ENCODE measurements around the gene ARHGAP23. TPM values are rescaled to one million over a fixed set of nuclear protein-coding genes. Genes with fewer than 3 reads are reported as not detected.
"Not testable (repeated sequence)": the region's sequence is repeated elsewhere in the genome, so short reads cannot be mapped to it uniquely, and the experiment has no call there.

ARHGAP23 gene
- total RNA-seq, 2 experiments from 2014 or later = 0.40 to 0.47 TPM

GRCh38 chr17:38510421-38511149 lies 82.3 kb downstream of the ARHGAP23 start:
- ChIA-PET CTCF (interaction anchor here (0.9 to 2.8 kb wide), 6 partner anchors 14 to 162 kb away, joined by 3 to 11 read pairs (median 4); no protein-coding TSS in a partner anchor), POLR2A (no interaction called here)
- Mint-ChIP-seq H3K36me3 (ENCODE audit: low read depth) (no peaks in the 10 kb centered on the region), H3K4me1 (ENCODE audit: low read depth) (peaks cover 10% of the 10 kb centered on the region), H3K27me3 (peaks cover 30% of the 10 kb centered on the region), H3K4me3 (peak overlapping the region; percentile 6), H3K9me3 (no peaks in the 10 kb centered on the region), H3K27ac (no peak overlapping the region)
- TF ChIP-seq CTCF (IDR thresholded peaks at IDR 0.05) = no peak
- ATAC-seq (peak; percentile 15), DNase-seq (no peak)
- intact Hi-C loops (cut with micrococcal nuclease) = no loop called here

DNA sequence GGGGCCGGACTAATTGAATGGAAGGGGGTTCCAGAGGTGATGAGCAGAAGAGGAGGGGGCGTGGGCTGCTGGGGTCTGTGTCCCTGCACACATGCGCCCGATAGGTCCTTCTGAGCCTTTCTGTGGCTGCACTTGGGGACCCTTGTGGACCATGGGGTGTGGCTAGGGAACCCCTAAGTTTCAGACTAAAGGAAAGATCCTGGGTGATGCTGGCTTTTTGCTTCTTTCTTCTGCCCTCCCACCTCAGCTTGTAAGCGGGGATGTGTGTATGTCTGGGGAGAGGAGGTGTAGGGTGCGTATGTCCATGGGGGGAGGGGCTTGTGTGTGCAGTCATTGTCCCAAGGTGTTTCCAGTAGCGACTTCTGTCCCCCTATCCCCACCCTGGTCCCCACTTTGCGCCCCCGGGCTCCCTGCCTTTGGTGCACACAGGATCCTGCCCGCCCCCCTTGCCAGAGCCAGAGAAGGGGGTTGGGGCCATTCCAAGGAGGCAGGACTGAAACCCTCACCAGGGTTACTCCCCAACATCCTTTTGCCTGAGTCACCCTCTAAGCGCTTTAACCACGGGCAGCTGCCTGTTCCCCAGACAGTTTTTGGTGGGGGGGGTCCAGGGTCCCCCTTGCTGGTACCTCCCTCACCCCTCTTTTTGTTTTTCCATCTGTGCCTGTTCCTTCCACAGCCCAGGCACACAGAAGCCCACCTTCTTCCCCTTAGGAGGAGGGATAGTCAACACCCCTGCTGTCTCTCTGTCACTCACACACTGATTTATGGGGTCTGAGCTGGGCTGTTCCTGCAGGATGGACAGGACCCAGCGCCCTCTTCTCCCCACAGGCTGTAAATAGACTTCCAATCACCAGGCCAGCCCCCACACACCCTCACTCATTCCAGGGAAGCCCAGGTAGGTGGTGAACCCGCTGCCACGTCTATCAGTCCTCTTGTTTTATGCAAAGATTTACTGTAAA lies 83.2 kb downstream of the ARHGAP23 start:
- intact Hi-C loops (cut with micrococcal nuclease) = no loop called here
- CTCF ChIA-PET = interaction anchor here (1.1 to 2.2 kb wide), 2 partner anchors 15 to 70 kb away, joined by 3 to 8 read pairs; no protein-coding TSS in a partner anchor

DNA sequence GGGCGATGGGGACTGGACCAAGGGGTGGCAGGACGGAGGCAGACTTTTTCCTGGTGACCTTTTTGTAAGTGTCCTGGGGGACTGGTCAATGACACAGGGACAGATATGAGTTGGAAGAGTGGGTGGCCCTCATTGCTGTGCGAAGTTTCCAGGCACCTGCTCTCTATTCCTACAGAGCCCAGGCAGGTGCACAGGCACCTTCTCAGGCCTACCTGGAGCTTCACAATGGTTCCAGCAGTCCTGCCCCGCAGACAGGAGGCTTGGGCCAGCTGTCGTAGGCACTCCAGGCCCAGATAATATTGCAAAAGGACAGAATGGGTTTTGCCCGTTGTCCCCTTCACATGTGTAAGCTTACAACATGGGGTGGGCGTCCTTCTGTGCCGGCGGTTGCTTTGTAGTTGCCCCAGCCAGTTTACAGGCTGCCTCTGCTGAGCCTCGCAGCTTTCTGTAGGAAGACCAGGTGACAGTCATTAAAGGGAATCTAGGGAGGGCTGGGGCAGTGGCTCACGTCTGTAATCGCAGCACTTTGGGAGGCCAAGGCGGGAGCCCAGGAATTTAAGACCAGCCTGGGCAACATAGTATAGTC lies 84.3 kb downstream of the ARHGAP23 start:
- intact Hi-C loops (cut with micrococcal nuclease) = no loop called here
- POLR2A ChIA-PET = no interaction called here
- no peak for TF ChIP-seq CTCF (IDR thresholded peaks at IDR 0.05)
- Mint-ChIP-seq H3K4me1 (ENCODE audit: low read depth) (peaks cover 10% of the 10 kb centered on the region), H3K4me3 (no peak overlapping the region), H3K36me3 (ENCODE audit: low read depth) (no peaks in the 10 kb centered on the region), H3K27ac (no peak overlapping the region), H3K27me3 (peaks cover 31% of the 10 kb centered on the region), H3K9me3 (no peaks in the 10 kb centered on the region)
- ATAC-seq (no peak), DNase-seq (no peak)
- CTCF ChIA-PET = interaction anchor here (1.3 kb wide), 1 partner anchor 89 kb away, joined by 4 read pairs; no protein-coding TSS in a partner anchor

More for the DNA sequence above, 83.2 kb downstream of the ARHGAP23 start:
- no peak for ATAC-seq
- Mint-ChIP-seq H3K27ac (no peak overlapping the region), H3K36me3 (ENCODE audit: low read depth) (no peaks in the 10 kb centered on the region), H3K4me3 (peak overlapping the region; percentile 6), H3K27me3 (peaks cover 30% of the 10 kb centered on the region), H3K4me1 (ENCODE audit: low read depth) (peaks cover 10% of the 10 kb centered on the region), H3K9me3 (no peaks in the 10 kb centered on the region)
- DNase-seq = no peak
- POLR2A ChIA-PET = no interaction called here
- no peak for TF ChIP-seq CTCF (IDR thresholded peaks at IDR 0.05)

DNA sequence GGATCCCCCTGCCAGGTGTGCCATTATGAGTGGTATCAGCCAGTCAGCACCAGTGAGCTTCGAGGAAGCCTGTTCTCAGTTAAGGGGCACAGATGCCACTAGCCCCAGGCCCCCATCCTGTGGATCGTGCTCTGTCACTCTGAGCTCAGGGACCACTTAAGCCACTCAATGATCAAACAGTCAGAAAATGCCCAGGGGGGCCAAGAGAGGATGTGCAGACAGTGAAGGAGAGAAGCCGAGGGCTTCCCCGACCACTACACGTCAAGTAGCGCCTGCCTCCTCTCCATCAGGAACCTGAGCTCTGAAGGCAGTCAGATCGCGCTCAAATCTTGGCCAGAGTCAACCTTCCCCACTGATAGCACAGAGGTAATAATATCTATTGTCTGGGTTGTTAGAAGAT lies 98.3 kb downstream of the ARHGAP23 start:
- H3K27ac Mint-ChIP-seq; DNase-seq; H3K4me1 Mint-ChIP-seq (ENCODE audit: low read depth); ATAC-seq; CTCF ChIA-PET; POLR2A ChIA-PET; H3K4me3 Mint-ChIP-seq; H3K36me3 Mint-ChIP-seq (ENCODE audit: low read depth); intact Hi-C loops (cut with micrococcal nuclease); H3K9me3 Mint-ChIP-seq: not testable (repeated sequence)
- peaks cover 19% of the 10 kb centered on the region for H3K27me3 Mint-ChIP-seq

- DNase-seq; intact Hi-C loops (cut with micrococcal nuclease); H3K4me1 Mint-ChIP-seq (ENCODE audit: low read depth); POLR2A ChIA-PET; H3K4me3 Mint-ChIP-seq; H3K36me3 Mint-ChIP-seq (ENCODE audit: low read depth); ATAC-seq; H3K27ac Mint-ChIP-seq; CTCF ChIA-PET; H3K9me3 Mint-ChIP-seq: not testable (repeated sequence)
- H3K27me3 Mint-ChIP-seq = peaks cover 16% of the 10 kb centered on the region
Observed at GRCh38 chr17:38528141-38528540, 99.9 kb downstream of the ARHGAP23 start.

DNA sequence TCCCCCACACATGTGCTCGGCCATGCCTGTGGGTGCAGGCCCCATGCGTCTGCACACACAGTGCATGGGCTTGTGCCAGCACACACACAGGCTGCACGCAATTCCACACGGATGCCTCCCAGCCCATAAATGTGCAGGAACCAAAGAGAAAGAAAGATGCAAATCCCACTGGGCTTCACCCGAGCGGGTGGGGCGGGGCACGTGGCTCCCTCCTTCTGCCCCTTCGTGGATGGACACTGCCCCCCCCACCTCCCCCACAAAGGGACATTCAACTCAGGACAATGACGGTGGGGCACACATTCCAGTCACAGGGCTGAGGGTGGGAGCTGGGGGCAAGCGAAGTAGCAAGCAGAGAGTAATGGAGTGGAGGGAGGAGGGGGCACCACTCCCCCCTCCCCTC lies 102.6 kb downstream of the ARHGAP23 start:
- intact Hi-C loops (cut with micrococcal nuclease); H3K4me1 Mint-ChIP-seq (ENCODE audit: low read depth); CTCF ChIA-PET; ATAC-seq; DNase-seq; H3K27ac Mint-ChIP-seq; POLR2A ChIA-PET; H3K9me3 Mint-ChIP-seq; H3K4me3 Mint-ChIP-seq; H3K36me3 Mint-ChIP-seq (ENCODE audit: low read depth): not testable (repeated sequence)
- peaks cover 22% of the 10 kb centered on the region for H3K27me3 Mint-ChIP-seq

DNA sequence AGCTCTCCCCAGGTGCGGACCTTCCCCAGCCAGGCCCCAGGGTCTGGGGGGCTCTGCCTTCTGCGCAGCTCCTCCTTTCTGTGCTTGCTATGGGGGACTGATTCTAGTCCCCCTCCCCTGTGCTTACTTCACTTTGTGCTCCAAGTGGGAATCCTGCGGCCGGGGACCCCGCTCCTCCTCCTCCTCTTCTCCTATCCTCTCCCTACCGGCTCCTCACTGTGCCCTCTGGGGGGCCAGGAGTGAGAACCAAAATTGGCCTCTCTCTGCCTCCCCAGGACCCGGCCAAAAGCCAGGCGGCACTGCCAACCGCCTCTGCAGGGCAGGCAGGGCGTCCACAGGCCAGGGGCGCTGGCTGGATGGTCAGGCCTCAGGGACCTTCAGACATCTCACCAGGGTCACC lies 103.5 kb downstream of the ARHGAP23 start:
- intact Hi-C loops (cut with micrococcal nuclease); CTCF ChIA-PET; POLR2A ChIA-PET; H3K4me1 Mint-ChIP-seq (ENCODE audit: low read depth); H3K27ac Mint-ChIP-seq; DNase-seq; H3K36me3 Mint-ChIP-seq (ENCODE audit: low read depth); H3K9me3 Mint-ChIP-seq; ATAC-seq; H3K4me3 Mint-ChIP-seq: not testable (repeated sequence)
- peaks cover 25% of the 10 kb centered on the region for H3K27me3 Mint-ChIP-seq
